MCF 10A (cell line): ENCODE data around the gene PTPRR. TPM values are rescaled to one million over a fixed set of nuclear protein-coding genes. Genes with fewer than 3 reads are reported as not detected.
"Not testable (repeated sequence)": the region's sequence is repeated elsewhere in the genome, so short reads cannot be mapped to it uniquely, and the experiment has no call there.

Experiments
- BruUV-seq: library from RNA; stranded (reverse); fragments of 400-500 nt; replicated peaks from 2 replicates; lab custom pipeline; 2021; lab: Mats Ljungman, UMichigan
- CTCF ChIA-PET: fragments of 300-600 bp; sonication (Branson Sonifier 250); formaldehyde crosslinking; extraction: SDS; loops from one replicate; lab custom pipeline; 2021; ENCODE audit warnings: antibody characterized with exemption, inconsistent platforms; lab: Yijun Ruan, JAX
- POLR2A ChIA-PET: fragments of 300-600, 350-650 bp; sonication (Branson Sonifier 250); formaldehyde crosslinking; extraction: SDS; loops from one replicate; lab custom pipeline; 2020; ENCODE audit warnings: antibody characterized with exemption, inconsistent platforms; lab: Yijun Ruan, JAX
- DNase-seq: peaks from one replicate; pipeline ENCODE4 v3.0.0-alpha.2; 2018; ENCODE audit not compliant: unreplicated experiment
- H3K27ac Mint-ChIP-seq: one replicate; pipeline ENCODE4 v1.8.0; 2022; ENCODE audit warnings: mild to moderate bottlenecking, low read depth, mixed read lengths; ENCODE audit not compliant: unreplicated experiment
- H3K27me3 Mint-ChIP-seq: one replicate; pipeline ENCODE4 v1.8.0; 2022; ENCODE audit warnings: mixed read lengths; ENCODE audit not compliant: insufficient read depth, unreplicated experiment
- H3K36me3 Mint-ChIP-seq: one replicate; pipeline ENCODE4 v1.8.0; 2022; ENCODE audit warnings: mild to moderate bottlenecking, moderate library complexity, mixed read lengths; ENCODE audit not compliant: insufficient read depth, unreplicated experiment
- H3K4me1 Mint-ChIP-seq: one replicate; pipeline ENCODE4 v1.8.0; 2022; ENCODE audit warnings: mixed read lengths; ENCODE audit not compliant: insufficient read depth, unreplicated experiment
- H3K4me3 Mint-ChIP-seq: one replicate; pipeline ENCODE4 v1.8.0; 2022; ENCODE audit warnings: mild to moderate bottlenecking, moderate library complexity, mixed read lengths; ENCODE audit not compliant: unreplicated experiment
- H3K9me3 Mint-ChIP-seq: one replicate; pipeline ENCODE4 v1.8.0; 2022; ENCODE audit warnings: mixed read lengths; ENCODE audit not compliant: unreplicated experiment
- intact Hi-C: fragments of 100-400 bp; cut with micrococcal nuclease; formaldehyde crosslinking; loops from 2 replicates; pipeline ENCODE4 v1.14.1; 2022
- total RNA-seq: library from RNA; stranded (reverse); gene quantifications from 2 replicates; pipeline ENCODE4 v1.2.3, GENCODE V29; 2022
- TF ChIP-seq, protein P1 (sequence below): fragments of 200-600 bp; IDR thresholded peaks from one replicate; pipeline ENCODE4 v1.8.0; 2022; ENCODE audit warnings: antibody characterized with exemption, mild to moderate bottlenecking; ENCODE audit not compliant: unreplicated experiment

Gene PTPRR
- total RNA-seq, 1 experiment from 2014 or later: not detected

DNA sequence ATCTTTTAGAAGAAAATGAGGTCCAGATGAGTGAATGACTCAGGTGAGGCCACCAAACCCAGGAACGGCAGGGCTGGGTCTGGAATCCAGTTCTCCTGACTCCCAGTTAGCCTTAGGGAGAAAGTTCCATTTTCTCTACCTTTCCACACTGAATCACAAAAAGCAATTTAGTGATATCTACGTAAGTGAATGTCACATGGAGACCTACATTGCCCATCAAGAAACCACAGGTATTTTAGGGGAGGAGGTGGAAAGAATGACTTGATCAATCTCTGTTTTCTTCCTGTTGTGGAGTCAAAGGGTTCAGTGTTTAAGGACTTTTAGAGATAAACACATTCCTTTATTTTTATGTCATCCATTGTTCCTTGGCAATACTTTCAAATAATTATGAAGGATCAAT, 176.4 kb downstream of the PTPRR start:
- TF ChIP-seq, protein P1, sequence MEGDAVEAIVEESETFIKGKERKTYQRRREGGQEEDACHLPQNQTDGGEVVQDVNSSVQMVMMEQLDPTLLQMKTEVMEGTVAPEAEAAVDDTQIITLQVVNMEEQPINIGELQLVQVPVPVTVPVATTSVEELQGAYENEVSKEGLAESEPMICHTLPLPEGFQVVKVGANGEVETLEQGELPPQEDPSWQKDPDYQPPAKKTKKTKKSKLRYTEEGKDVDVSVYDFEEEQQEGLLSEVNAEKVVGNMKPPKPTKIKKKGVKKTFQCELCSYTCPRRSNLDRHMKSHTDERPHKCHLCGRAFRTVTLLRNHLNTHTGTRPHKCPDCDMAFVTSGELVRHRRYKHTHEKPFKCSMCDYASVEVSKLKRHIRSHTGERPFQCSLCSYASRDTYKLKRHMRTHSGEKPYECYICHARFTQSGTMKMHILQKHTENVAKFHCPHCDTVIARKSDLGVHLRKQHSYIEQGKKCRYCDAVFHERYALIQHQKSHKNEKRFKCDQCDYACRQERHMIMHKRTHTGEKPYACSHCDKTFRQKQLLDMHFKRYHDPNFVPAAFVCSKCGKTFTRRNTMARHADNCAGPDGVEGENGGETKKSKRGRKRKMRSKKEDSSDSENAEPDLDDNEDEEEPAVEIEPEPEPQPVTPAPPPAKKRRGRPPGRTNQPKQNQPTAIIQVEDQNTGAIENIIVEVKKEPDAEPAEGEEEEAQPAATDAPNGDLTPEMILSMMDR: no peak
- POLR2A ChIA-PET: interaction anchor here (0.7 to 1.4 kb wide), 4 partner anchors 18 to 250 kb away, joined by 3 to 6 read pairs (median 4); no protein-coding TSS in a partner anchor
- intact Hi-C loops: no loop called here
- Mint-ChIP-seq H3K4me1 (peaks cover 8% of the 10 kb centered on the region), H3K9me3 (no peaks in the 10 kb centered on the region), H3K27me3 (no peaks in the 10 kb centered on the region), H3K36me3 (no peaks in the 10 kb centered on the region), H3K4me3 (no peak overlapping the region), H3K27ac (no peak overlapping the region)
- no TSS peak for BruUV-seq
- CTCF ChIA-PET: interaction anchor here (0.8 to 1.1 kb wide), 5 partner anchors 11 to 269 kb away, joined by 3 to 4 read pairs (median 3); no protein-coding TSS in a partner anchor
- DNase-seq: no peak

DNA sequence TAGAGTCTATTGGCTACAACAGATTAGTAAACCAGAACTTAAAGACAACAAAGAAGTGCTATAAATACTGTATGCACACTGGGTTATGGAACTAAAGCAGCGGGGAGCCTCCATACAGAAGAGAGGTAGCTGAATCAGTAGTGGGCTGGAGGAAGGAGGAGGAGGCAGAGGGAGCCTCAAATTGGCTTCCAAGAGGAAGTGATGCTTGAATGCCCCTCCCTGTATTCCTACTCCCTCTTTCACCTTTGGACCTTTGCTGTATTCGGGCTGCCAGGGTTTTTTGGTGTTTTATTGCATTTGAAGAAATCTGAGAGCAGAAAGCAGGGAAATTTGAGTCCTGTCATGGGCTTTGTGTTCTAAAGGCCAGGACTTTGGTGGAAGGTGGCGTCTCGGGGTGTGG, 179.3 kb downstream of the PTPRR start:
- CTCF ChIA-PET: interaction anchor here (1.3 kb wide), 1 partner anchor 11 kb away, joined by 4 read pairs; no protein-coding TSS in a partner anchor
- POLR2A ChIA-PET: interaction anchor here (0.6 kb wide), 1 partner anchor 255 kb away, joined by 3 read pairs; no protein-coding TSS in a partner anchor
- intact Hi-C loops: no loop called here
- Mint-ChIP-seq H3K4me1 (peaks cover 8% of the 10 kb centered on the region), H3K4me3 (no peak overlapping the region), H3K9me3 (no peaks in the 10 kb centered on the region), H3K27ac (no peak overlapping the region), H3K36me3 (no peaks in the 10 kb centered on the region), H3K27me3 (no peaks in the 10 kb centered on the region)
- BruUV-seq: no TSS peak
- DNase-seq: no peak
- TF ChIP-seq, protein P1: no peak

DNA sequence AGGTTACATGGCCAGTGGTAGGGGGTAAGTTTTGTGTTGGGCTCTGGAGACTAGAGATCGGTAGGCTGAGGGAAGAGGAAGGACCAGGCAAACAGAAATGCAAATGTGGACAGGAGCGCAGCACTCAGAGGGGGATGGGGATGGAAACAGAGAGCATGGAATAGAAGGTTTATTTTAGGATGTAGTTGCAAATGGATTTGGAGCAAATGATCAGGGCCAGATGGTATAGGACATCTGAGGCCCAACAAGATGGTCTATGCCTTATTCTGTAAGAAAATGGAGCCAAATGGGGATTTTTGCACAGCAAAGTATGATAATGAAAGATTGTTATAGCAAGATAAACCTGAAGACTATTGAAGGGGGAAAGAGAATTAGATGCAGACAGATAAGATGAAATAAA, 180.8 kb downstream of the PTPRR start:
- Mint-ChIP-seq H3K36me3 (no peaks in the 10 kb centered on the region), H3K27ac (no peak overlapping the region), H3K4me3 (no peak overlapping the region), H3K9me3 (peaks cover 7% of the 10 kb centered on the region), H3K27me3 (no peaks in the 10 kb centered on the region), H3K4me1 (peaks cover 8% of the 10 kb centered on the region)
- DNase-seq: no peak
- intact Hi-C loops: no loop called here
- TF ChIP-seq, protein P1: no peak
- ChIA-PET CTCF (interaction anchor here (0.6 kb wide), 1 partner anchor 522 kb away, joined by 5 read pairs; no protein-coding TSS in a partner anchor), POLR2A (no interaction called here)
- BruUV-seq: no TSS peak

DNA sequence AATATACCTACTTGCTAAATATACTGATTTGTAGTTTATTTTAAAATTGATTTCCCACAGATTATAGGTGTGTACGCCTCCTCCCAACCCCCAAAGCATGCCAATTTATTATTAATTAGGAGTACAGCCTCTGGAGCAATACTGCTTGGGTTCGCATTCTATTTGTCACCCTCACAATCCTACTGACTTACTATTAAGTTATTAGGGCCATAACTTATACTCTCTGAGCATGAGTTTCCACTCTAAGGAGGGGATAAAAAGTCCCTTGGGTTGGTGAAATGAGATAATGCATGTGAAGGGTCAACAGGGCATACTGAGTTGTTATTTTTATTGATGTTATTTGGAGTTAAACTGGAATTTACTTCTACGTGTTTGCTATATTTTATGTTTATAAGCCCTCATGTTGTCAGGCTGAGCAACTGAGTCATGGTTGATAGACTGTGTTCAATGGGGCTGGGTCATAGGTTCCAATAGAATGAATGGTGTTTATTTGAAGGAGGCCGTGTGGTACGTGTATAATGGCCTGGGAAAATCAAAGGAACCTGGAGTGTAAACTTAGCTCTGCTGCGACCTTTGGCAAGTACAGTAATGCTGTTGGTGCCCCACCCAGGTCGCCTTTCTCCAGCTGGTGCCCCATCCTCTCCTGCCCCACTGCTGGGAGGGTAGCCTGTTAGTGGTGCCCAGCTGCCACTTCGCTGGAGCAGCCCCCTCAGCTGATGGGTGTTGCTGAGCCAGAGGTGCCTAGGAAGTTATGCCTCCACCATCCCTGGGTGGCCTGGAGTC, 184.0 kb downstream of the PTPRR start:
- no peaks in the 10 kb centered on the region for H3K4me1 Mint-ChIP-seq
- peaks cover 7% of the 10 kb centered on the region for H3K9me3 Mint-ChIP-seq
- no peak for DNase-seq
- BruUV-seq: no TSS peak
- H3K36me3 Mint-ChIP-seq: no peaks in the 10 kb centered on the region
- H3K27me3 Mint-ChIP-seq: no peaks in the 10 kb centered on the region
- H3K4me3 Mint-ChIP-seq: no peak overlapping the region
- CTCF ChIA-PET: interaction anchor here (0.7 to 7.5 kb wide), 3 partner anchors 278 to 857 kb away, joined by 3 to 106 read pairs (median 3); no protein-coding TSS in a partner anchor
- TF ChIP-seq, protein P1: no peak
- intact Hi-C loops: no loop called here
- H3K27ac Mint-ChIP-seq: peak overlapping the region; percentile 32
- POLR2A ChIA-PET: interaction anchor here (0.6 kb wide), 1 partner anchor 278 kb away, joined by 3 read pairs; no protein-coding TSS in a partner anchor

DNA sequence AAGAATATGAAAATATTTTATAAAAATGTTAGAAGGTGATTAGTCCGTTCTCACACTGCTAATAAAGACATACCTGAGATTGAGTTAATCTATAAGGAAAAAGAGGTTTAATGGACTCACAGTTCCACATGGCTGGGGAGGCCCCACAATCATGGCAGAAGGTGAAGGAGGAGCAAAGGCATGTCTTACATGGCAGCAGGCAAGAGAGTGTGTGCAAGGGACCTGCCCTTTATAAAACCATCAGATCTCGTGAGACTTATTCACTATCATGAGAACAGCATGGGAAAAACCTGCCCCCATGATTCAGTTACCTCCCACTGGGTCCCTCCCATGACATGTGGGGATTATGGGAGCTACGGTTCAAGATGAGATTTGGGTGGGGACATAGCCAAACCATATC, 185.3 kb downstream of the PTPRR start:
- CTCF ChIA-PET: interaction anchor here (0.7 to 7.5 kb wide), 8 partner anchors 10 to 284 kb away, joined by 3 to 106 read pairs (median 7); no protein-coding TSS in a partner anchor
- not testable (repeated sequence) for H3K36me3 Mint-ChIP-seq, H3K27me3 Mint-ChIP-seq

More for the DNA sequence above, 185.3 kb downstream of the PTPRR start:
- POLR2A ChIA-PET: interaction anchor here (2.2 kb wide), 1 partner anchor 114 kb away, joined by 12 read pairs; no protein-coding TSS in a partner anchor
- intact Hi-C loops, H3K9me3 Mint-ChIP-seq, BruUV-seq, H3K4me3 Mint-ChIP-seq, H3K27ac Mint-ChIP-seq, DNase-seq, H3K4me1 Mint-ChIP-seq: not testable (repeated sequence)
